Natural killer cell (primary cell): ENCODE data around the gene LYZL2. TPM values are rescaled to one million over a fixed set of nuclear protein-coding genes. Genes with fewer than 3 reads are reported as not detected.
"Not testable (repeated sequence)": the region's sequence is repeated elsewhere in the genome, so short reads cannot be mapped to it uniquely, and the experiment has no call there.

Experiments used
- ATAC-seq, 3 donors: fragments of 150-1000 bp in 2 of 3; fragments of 200-7000 bp in 1 of 3; cut with Tn5 transposase; 1 replicate in 1 of 3; 2 replicates in 2 of 3; pipeline ENCODE4 v1.10.0; 2021; ENCODE audit warnings: mild to moderate bottlenecking in 2 of 3, moderate library complexity in 2 of 3
- DNase-seq, 2 donors: peaks; one replicate each; pipeline versions ENCODE4 v3.0.0 to v3.0.0-alpha.2; 2013 to 2021; ENCODE audit warnings: mixed read lengths in 1 of 2
- H3K27ac ChIP-seq: one replicate; pipeline ENCODE4 v1.5.1; 2013; ENCODE audit warnings: mild to moderate bottlenecking, low read length
- H3K27me3 ChIP-seq: one replicate; pipeline ENCODE4 v1.6.1; 2013; ENCODE audit warnings: low read length; ENCODE audit not compliant: control insufficient read depth, insufficient read depth
- H3K36me3 ChIP-seq: one replicate; pipeline ENCODE4 v1.6.1; 2013; ENCODE audit warnings: low read length; ENCODE audit not compliant: control insufficient read depth, insufficient read depth
- H3K4me1 ChIP-seq: one replicate; pipeline ENCODE4 v1.6.1; 2013; ENCODE audit warnings: low read length; ENCODE audit not compliant: control insufficient read depth, insufficient read depth
- H3K4me3 ChIP-seq: one replicate; pipeline ENCODE4 v1.5.1; 2013; ENCODE audit warnings: low read length
- H3K9me3 ChIP-seq: one replicate; pipeline ENCODE4 v1.6.1; 2013; ENCODE audit warnings: low read length; ENCODE audit not compliant: control insufficient read depth, insufficient read depth
- H3K27ac Mint-ChIP-seq, 2 donors: one replicate each; pipeline ENCODE4 v1.8.0; 2022; ENCODE audit warnings: mild to moderate bottlenecking in 2 of 2, mixed read lengths in 2 of 2, moderate library complexity in 1 of 2
- H3K27me3 Mint-ChIP-seq, 2 donors: one replicate each; pipeline ENCODE4 v1.8.0; 2022; ENCODE audit warnings: low read depth in 2 of 2, mixed read lengths in 2 of 2
- H3K36me3 Mint-ChIP-seq: one replicate; pipeline ENCODE4 v1.8.0; 2022; ENCODE audit warnings: mixed read lengths
- H3K4me1 Mint-ChIP-seq, 2 donors: one replicate each; pipeline ENCODE4 v1.8.0; 2022; ENCODE audit warnings: mixed read lengths in 2 of 2
- H3K4me3 Mint-ChIP-seq: one replicate; pipeline ENCODE4 v1.8.0; 2022; ENCODE audit warnings: mild to moderate bottlenecking, moderate library complexity, mixed read lengths
- H3K9me3 Mint-ChIP-seq, 2 donors: one replicate each; pipeline ENCODE4 v1.8.0; 2022; ENCODE audit warnings: mixed read lengths in 2 of 2
- WGBS: methylation state at CpG from one replicate; pipeline ENCODE4 v1.1.7; 2013; ENCODE audit warnings: missing lambda C conversion rate; ENCODE audit not compliant: insufficient coverage; 5-methylcytosine and 5-hydroxymethylcytosine counted together
- intact Hi-C: fragments of 100-400 bp; cut with micrococcal nuclease; formaldehyde crosslinking; loops from one replicate; pipeline ENCODE4 v1.14.2; 2022
- total RNA-seq, 4 donors: library from RNA; stranded (reverse); fragments of 120-200 nt in 1 of 4; gene quantifications; one replicate each; pipeline versions ENCODE4 v1.2.3 to v1.2.4, GENCODE V29; 2013 to 2022
- TF ChIP-seq, protein P1 (sequence below): fragments of 200-600 bp; IDR thresholded peaks from one replicate; pipeline ENCODE4 v1.8.0; 2022; ENCODE audit warnings: antibody characterized with exemption

Gene LYZL2
- not detected for total RNA-seq
- total RNA-seq (2013): not detected

GRCh38 chr10:30629653-30630052, at the start of gene LYZL2:
Gene LYZL2, minus strand, starts transcription at chr10:30629753. Its CDS starts 2,838 bp downstream, at chr10:30626915.
- ATAC-seq: no peak
- TF ChIP-seq, protein P1, sequence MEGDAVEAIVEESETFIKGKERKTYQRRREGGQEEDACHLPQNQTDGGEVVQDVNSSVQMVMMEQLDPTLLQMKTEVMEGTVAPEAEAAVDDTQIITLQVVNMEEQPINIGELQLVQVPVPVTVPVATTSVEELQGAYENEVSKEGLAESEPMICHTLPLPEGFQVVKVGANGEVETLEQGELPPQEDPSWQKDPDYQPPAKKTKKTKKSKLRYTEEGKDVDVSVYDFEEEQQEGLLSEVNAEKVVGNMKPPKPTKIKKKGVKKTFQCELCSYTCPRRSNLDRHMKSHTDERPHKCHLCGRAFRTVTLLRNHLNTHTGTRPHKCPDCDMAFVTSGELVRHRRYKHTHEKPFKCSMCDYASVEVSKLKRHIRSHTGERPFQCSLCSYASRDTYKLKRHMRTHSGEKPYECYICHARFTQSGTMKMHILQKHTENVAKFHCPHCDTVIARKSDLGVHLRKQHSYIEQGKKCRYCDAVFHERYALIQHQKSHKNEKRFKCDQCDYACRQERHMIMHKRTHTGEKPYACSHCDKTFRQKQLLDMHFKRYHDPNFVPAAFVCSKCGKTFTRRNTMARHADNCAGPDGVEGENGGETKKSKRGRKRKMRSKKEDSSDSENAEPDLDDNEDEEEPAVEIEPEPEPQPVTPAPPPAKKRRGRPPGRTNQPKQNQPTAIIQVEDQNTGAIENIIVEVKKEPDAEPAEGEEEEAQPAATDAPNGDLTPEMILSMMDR: no peak

GRCh38 chr10:30677616-30678015, 48.1 kb upstream of the LYZL2 start:
- peaks cover 19 to 25% of the 10 kb centered on the region in 2 donors for H3K27me3 Mint-ChIP-seq
- H3K9me3 Mint-ChIP-seq, H3K27ac ChIP-seq, DNase-seq, H3K4me3 ChIP-seq, H3K4me3 Mint-ChIP-seq, H3K9me3 ChIP-seq, intact Hi-C loops, H3K4me1 ChIP-seq, H3K36me3 Mint-ChIP-seq, H3K4me1 Mint-ChIP-seq, H3K27ac Mint-ChIP-seq, H3K36me3 ChIP-seq, ATAC-seq, H3K27me3 ChIP-seq: not testable (repeated sequence)
- WGBS: 85% methylated on average over 2 of the region's 7 CpGs

More at GRCh38 chr10:30629653-30630052, at the start of gene LYZL2:
- Mint-ChIP-seq H3K36me3 (no peaks in the 10 kb centered on the region), H3K4me3 (no peak within 1 kb of the TSS), H3K27ac (no peak within 1 kb of the TSS), H3K27me3 (peaks cover 6 to 19% of the 10 kb centered on the region in 2 donors), H3K4me1 (no peaks in the 10 kb centered on the region), H3K9me3 (no peaks in the 10 kb centered on the region)
- Histone ChIP-seq H3K27ac (no peak within 1 kb of the TSS), H3K27me3 (peaks cover 4% of the 10 kb centered on the region), H3K9me3 (no peaks in the 10 kb centered on the region), H3K4me3 (no peak within 1 kb of the TSS), H3K36me3 (no peaks in the 10 kb centered on the region), H3K4me1 (no peaks in the 10 kb centered on the region)
- intact Hi-C loops: no loop called here
- 88% methylated on average over 4 of the region's 6 CpGs for WGBS
- no peak for DNase-seq

GRCh38 chr10:30677146-30677545, 47.6 kb upstream of the LYZL2 start:
- intact Hi-C loops, H3K4me3 ChIP-seq, ATAC-seq, H3K27me3 ChIP-seq, H3K4me1 Mint-ChIP-seq, H3K36me3 ChIP-seq, H3K27ac ChIP-seq, DNase-seq, H3K27ac Mint-ChIP-seq, H3K9me3 ChIP-seq, H3K36me3 Mint-ChIP-seq, H3K4me3 Mint-ChIP-seq, H3K4me1 ChIP-seq, H3K9me3 Mint-ChIP-seq: not testable (repeated sequence)
- 71% methylated on average over 3 of the region's 3 CpGs for WGBS
- H3K27me3 Mint-ChIP-seq: peaks cover 19 to 24% of the 10 kb centered on the region in 2 donors

GRCh38 chr10:30675791-30676718, 46.5 kb upstream of the LYZL2 start:
- H3K27ac ChIP-seq: no peak overlapping the region
- Mint-ChIP-seq H3K4me1 (peaks cover 0 to 2% of the 10 kb centered on the region in 2 donors), H3K27ac (no peak overlapping the region), H3K9me3 (peaks cover 0 to 3% of the 10 kb centered on the region in 2 donors), H3K36me3 (no peaks in the 10 kb centered on the region), H3K27me3 (peaks cover 15 to 16% of the 10 kb centered on the region in 2 donors), H3K4me3 (no peak overlapping the region)
- no peaks in the 10 kb centered on the region for H3K27me3 ChIP-seq
- ATAC-seq (no peak), DNase-seq (no peak)
- H3K36me3 ChIP-seq: no peaks in the 10 kb centered on the region
- no peak overlapping the region for H3K4me3 ChIP-seq
- H3K4me1 ChIP-seq: no peaks in the 10 kb centered on the region
- H3K9me3 ChIP-seq: no peaks in the 10 kb centered on the region
- WGBS: 84% methylated on average over 11 of the region's 13 CpGs
- TF ChIP-seq, protein P1: no peak
- intact Hi-C loops: no loop called here
